NCI-H524 treated with DMSO at 0.1 percent for 48 hours (cell line): Measurements from ENCODE around the gene PARD3.

Source experiments
- DNase-seq: peaks from one replicate; lab custom pipeline; 2025; lab: John Stamatoyannopoulos, UW

Gene PARD3

DNA sequence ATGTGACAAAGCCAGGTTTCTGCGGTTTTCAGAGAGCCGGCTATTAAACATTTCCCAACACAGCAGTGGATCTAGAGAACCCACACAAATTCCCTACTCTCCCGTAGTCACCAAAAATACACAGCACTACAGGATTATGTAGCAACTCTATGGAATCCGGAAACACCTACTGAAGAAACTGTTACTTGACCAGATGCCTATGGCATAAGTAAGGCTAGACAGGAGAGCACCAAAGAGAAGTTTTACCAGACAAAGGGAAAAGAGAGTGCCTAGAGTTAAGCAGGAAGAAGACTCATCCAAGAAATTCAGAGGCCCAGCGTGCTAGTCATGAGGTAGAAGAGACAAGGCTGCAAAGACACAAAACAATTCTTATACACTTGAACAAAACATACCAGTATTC, 321.1 kb downstream of the PARD3 start:
- DNase-seq, result no peak

DNA sequence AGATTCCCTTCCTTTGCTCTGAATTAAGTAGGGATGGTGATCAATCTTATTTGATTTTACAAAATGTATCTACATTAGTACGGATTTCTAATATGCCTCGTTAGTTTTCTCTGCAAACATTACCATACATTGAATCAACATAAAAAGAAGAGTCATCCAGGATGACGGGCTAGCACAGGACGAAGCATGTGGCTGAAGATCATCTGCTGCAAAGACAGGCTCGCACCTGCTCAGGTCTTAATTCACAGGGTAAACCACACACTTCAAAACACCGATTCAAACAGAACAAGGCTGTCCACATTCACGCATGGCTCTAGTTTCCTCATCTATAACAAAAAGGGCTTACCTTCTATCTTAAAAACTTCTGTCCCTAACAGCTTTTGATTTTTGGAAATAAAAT, 323.0 kb downstream of the PARD3 start:
- no peak for DNase-seq

DNA sequence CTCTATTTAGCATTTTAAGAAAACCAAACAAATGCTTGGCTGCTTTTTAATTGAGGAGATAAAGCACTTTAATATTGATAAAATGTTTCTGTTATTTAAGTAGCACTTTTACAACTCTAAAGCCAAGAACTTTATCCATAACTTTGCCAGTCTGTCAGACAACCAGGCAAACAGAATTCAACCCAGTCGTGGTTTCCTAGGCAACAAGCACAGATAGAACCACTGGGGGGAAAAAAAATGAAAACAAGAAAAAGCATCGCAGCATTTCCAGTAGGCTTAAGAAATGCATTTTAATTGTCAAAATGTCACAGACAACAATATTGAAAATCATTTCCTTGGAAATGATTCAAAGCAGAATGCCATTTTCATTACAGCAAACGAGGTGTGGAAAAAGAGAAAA, 323.4 kb downstream of the PARD3 start:
- DNase-seq, result no peak

DNA sequence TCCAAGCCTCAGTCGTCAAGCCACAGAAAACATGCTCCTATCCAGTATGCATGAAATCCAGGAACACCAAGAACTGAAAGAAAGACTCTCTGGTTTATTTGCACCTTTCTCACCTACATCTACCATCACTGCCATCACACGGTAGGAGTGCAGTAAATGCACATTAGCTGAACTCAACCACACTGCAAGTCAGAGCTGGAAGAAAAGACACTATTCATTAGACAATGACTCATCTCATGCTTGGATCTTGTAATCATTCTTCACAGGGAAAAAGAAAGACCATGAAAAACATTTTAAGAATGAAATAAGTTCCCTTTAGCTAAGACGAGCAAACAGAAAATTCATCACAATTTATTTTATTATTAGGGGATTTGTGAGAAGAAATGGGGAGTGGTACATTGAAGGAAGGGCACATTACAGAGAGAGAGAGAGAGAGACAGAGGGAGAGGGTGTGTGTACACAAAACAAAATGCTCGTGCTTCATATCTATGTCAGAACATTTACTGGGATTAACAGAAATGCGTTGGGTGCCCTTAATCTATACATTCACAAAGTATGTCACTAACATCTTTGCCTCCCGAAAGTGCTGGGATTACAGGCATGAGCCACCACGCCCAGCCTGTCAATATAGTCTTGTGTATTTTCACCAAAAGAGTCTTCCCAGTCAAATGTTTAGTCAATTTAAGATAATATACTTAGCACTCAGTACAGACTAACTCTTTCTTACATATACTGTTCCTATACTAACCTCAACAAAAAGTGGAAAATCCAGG, 324.9 kb downstream of the PARD3 start:
- DNase-seq, result no peak

DNA sequence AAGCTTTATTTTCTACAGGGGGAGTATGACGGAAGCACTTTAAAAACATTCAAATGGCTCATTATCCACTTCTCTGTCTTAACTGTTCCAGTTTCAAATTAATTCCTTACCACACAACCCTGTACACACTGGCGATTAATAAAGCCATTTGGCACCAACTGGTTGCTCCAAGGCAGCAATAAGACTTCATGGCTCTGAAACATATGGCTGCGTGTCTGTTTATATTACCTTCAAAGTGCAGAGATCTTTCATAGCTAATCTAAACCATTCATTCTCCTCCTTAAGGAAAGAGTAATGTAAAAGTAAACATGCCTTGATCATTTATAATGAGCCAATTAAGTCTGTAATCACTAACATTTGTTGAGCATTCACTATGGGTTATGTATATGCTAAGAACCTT, 325.7 kb downstream of the PARD3 start:
- DNase-seq, result no peak

DNA sequence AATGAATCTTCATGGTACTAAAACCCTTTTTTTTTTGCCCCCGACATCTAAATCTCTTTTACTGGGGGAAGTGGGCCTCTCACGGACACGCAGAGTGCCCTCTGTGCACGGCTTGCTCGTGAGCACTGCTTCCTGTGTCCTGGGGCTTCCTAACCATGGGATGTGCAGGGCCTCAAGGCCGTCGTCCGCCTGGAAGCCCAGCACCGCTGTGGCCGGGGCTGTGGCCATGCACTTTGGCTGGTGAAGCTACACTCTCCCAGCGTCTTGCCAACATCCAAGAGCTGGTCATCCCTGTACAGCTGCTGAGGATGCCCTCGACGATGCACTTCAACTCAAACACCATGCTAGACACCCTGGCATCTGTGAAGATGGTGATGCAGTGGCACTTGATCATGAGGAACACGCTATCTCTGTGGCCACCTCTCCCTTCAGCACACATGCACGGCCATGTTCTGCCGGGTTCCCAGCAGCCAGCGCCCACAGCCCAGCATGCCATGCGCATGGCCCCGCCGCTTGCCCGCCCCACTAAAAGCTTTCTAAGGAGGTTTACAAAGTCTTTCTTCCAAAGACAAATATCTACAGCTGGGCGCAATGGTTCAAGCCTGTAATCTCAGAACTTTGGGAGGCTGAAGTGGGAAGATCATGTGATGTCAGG, 326.5 kb downstream of the PARD3 start:
- DNase-seq, result no peak

DNA sequence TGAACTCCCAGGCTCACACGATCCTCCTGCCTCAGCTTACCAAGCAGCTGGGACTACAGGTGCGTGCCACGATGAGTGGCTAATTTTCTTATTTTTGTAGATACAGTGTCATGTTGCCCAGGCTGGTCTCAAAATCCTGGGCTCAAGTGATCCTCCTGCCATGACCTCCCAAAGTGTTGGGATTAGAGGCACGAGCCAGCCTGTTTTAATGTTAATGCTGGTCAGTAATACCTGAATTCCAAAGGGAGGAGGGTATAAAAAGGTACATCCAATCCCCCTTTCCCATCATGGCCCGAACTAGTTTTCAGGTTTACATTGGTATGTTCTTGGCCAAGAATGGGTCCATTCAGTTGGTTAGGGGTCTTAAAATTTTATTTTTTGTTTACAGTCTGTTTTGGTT, 329.1 kb downstream of the PARD3 start:
- DNase-seq, result no peak

DNA sequence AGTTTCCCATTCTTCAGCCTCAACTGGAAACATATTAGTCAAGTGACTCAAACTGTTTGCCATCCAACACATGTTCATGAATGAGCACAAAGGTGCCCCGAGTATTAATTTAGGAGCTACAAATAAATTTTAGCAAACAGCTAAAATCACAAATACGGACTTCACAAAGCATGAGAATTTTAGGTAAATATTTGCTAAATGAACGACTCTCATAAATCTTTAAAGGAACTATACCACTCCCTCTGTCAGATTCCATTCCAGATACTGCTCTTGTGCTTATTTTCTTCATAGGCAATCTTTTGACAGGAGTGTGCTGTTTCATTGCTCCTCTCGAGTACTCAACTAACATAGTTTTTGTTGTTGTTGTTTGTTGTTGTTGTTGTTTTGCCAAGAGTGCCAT, 330.9 kb downstream of the PARD3 start:
- DNase-seq, result no peak

DNA sequence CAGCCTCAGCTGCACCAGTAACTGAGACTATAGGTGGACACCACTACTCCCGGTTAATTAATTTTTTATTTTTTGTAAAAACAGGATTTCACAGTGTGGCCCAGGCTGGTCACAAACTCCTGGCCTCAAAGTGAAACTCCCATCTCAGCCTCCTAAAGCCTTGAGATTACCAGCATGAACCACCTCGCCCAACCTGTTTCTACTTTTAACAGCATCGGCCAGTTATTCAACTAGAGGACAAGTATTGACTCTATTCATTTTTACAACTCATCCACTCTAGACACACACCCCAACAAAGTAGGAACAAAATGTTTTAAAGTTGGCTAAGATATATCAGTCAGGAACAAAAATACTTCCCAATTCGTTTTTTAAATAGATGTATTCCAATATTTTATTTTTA, 334.8 kb downstream of the PARD3 start:
- no peak for DNase-seq

DNA sequence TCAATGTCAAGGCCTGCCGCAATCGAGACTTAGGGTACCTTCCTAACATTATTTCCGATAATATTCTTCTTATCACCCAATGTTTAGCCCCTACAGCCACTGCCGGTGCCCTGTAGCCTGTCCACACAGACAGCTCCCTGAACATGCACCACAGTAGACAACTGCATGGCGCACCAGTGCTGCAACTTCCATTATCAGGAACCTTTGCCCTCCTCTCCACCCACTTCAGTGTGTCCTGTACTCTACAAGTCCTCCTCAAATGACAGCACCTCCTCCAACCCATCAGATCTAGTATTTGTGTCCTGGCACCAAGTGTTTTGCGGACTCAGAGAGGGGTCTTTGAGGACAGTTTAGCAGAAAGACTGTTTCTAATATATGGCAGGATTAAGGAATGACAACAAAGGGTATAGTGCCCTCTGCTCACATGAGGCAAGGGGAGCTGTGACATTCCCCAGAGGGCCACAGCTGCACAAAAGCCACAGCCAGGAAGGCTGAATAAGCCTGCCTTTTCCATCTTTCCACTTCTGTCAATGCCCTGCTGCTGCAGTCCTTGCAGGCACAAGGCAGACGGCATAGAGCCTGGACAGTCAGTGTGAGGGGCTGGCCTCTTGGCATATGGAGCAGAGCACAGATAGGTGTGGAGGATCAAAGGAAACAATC, 335.4 kb downstream of the PARD3 start:
- DNase-seq, result no peak

DNA sequence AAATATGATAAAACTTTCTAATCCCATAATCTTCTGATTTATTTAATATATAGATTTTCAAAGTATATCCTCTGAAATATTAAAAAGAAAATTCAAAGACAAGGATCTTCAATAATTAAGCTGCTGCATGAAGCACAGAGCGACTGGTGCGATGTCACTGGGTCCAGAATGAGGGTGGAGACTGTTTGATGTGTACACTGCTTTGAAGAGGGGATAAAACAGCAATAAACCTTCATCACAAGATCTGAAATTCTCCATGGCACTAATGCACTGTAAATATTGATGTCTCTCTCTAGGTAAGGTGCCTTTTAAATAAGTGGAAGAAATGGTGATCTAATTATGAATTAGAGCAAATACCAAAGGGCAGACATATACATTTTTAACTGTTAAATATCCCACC, 337.8 kb downstream of the PARD3 start:
- no peak for DNase-seq

DNA sequence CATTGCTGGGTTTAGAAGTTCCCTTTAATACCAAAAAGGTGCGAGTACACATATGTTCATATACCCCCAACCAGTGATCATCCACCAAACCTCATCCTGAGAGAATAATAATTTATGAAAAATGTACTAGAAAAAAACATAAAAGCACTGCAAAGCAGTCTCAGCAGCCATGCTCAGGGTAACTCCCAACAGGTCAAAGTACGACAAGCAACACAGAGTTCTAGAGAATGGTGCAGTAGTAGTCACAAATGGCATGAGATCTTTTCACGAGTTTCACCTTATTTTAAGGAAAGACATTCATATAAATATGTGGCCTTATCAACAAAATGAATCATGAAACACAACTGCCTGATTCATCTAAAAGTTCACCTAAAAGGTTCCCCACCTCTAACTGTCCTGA, 338.5 kb downstream of the PARD3 start:
- no peak for DNase-seq

DNA sequence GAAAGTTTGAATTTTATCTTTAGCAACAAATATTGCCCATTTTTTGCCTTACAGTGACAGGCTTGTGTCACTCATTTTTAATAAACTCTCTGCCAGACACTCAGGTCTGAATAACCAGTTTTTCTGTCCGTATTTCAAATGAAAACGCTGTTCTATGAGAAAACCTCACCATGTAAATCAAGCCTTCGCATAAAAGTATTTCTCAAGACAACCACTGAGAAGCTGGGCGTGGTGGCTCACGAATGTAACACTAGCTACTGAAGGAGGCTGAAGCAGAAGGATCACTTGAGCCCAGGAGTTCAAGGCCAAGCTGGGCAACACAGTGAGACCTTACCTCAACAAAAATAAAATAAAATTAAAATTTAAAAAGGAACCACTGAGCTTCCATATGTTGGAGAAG, 339.3 kb downstream of the PARD3 start:
- no peak for DNase-seq

DNA sequence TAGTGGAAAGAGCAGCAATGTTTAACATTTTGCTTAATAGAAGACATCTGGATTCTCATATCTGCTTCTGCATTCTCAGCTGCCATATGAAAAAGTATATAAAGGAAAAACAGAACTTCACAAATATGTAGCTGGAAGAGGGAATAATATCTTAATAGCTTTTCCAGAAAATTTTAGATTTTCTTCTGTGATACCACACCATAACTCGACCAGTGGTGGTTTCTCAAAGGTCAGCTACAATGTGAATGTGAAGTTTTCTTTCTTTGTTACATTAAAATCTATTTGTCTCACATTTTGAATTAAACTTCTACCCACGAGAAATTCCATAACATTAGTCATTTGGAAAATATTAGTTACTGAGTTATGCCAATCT, 339.8 kb downstream of the PARD3 start:
- no peak for DNase-seq

DNA sequence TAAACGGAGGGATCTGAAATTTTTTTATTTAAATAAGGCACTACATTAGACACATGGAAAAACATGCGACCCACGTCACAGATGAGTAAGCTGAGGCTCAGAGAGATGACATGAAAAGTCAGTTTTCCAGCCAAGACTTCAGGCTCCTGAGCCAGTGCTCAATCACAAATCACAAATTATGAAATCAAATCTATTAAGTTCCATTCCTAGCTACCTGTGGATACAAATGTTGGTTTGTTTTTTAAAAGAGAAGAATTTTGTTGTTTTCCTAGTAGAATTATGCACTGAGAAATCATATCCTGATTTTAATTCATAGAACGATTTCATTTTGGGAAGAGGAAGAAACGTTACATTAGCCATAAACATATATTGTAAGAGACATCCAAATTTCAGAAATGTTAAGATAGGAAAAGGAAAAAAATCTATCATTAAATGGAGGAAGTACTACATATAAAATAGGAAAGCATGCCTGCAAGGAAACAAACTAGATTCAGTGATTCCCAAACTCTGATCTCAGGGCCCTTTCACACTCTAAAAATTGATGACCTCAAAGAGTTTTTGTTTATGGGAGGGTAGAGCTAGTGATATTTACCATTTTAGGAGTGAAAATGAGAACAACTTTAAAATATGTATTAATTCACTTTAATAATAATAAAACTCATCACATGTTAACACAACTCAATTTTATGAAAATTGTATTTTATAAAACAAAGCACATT, 340.4 kb downstream of the PARD3 start:
- DNase-seq, result no peak

DNA sequence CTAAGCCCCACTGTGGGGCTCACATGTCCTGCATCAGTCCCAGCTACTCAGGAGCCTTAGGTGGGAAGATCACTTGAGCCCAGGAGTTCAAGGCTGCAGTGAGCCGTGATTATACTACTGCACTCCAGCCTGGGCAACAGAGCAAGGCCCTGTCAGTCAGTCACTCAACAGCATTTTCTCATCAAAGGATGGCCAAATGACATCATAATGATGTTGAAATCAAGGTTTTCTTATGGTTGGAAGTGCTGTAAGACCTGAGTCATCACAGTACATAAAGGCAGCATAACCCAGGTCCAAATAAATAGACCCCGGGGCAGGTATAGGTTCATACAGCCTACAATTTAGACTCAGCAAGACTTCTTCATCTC, 341.1 kb downstream of the PARD3 start:
- no peak for DNase-seq

DNA sequence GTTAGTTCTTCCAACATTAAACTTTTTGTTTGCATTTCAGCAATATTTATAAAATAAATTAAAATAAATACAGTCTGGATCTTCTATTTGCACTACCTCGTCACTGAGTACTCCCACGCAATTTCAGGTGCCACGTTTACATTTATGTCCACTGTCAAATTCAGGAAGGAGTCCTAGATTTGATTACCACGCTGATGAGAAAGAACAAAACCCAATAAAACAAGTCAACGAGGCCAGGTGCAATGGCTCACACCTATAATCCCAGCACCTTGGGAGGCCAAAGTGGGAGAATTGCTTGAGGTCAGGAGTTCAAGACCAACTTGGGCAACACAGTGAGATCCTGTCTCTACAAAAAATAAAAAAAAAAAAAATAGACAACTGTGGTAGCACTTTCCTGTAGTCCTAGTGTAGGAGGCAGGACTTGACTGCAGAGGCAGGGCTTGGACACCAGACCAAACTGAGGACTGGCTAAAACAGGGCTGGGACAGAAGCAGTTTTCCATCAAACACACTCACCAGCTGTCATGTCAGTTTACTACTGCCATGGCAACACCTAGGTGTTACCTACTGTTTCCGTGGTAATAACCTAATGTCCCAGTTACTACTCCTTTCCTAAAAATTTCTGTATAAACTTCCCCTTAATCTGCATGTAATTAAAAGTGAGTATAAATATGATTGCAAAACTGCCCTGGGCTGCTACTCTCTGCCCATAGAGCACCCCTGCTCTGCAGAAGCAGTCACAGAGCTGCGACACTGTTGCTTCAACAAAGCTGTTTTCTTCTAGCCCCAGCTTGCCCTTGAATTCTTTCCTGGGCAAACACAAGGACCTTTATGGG, 341.7 kb downstream of the PARD3 start:
- DNase-seq, result no peak

DNA sequence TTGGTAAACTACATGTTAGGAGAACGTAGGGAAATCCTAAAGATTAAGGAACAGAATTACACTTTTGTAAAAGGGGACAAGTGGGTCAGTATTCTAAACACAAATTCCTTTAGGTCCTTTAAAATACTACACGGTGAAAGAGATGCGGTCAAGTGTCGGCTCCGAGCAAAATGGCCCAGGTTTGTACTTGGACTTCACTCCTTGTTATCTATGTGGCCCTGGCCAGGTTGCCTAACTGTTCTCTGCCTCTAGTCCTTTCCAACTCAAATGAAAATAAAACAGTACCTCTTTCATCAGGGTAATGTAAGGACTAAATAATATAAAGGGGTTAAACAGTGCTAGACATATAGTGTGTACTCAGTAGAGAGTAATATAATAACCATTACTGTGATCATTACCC, 344.8 kb downstream of the PARD3 start:
- DNase-seq, result no peak

DNA sequence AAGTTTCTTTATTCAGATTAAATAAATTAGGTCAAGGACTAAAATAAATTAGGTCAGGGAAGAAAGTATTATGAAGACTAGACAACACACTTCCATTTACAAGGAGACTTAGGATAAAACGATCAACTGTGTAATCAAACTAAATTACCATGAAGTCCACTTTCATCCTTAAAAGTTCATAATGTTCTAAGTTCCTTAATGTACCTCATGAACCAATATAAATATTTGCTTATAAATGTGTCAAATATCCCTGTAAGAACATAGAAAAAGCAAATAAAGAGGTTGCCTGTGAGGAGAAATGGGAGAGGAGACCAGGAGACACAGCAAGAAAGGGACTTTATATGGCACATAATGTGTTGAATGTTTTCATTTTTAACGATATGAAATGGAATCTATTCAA, 345.6 kb downstream of the PARD3 start:
- no peak for DNase-seq

DNA sequence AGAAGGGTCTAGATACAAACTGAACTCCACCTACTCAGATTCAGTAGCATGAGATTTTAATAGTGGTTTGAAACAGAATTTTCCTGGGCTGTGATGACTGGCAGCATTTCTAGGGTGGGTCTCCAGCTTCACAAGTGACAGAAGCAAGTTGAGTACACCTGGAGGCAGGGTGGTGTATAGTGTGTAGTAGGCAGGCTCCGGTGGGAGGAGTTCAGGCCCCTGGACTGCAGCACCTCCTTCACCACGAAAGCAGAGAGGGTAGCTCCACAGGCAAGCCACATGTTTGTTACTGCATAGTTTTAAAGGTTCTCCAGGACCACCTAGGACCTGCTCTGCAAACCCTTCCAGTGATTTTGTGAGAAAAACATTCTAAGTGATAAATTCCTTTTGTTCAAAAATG, 347.2 kb downstream of the PARD3 start:
- no peak for DNase-seq

DNA sequence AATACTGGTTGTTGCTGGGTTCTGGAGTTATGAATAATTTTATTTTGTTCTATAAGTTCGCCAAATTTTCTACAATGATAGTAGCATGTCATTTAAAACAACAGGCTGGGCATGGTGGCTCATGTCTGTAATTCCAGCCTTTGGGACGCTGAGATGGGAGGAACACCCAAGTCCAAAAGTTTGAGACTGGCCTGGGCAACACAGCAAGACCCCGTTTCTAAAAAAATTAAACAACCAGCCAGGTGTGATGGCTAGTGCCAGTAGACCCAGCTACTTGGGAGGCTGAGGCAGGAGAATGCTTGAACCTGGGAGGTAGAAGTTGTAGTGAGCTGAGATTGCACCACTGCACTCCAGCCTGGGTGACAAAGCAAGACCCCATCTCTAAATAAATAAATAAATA, 347.7 kb downstream of the PARD3 start:
- DNase-seq, result no peak

DNA sequence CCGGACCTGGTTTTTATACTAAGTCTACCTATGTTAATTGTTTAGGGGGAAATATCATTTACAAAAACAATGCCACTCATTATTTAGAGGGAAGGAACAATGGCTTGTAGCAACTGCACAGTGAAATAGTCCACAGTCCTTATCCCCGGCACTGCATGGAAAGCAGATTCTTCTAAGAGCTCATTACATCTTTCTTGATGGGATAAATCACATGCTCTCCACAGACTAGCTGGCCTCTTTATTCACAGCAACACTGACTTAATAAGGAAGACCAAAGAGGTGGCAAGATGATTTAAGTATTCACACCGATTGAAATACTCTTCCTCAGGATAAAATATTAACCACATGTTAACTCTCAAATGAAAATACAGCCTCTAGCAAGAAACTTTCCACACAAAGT, 349.4 kb downstream of the PARD3 start:
- no peak for DNase-seq
